ENCODE data around the gene POLR3B.

POLR3B gene

GRCh38 chr12:106415134-106415533 lies 57.6 kb downstream of the POLR3B start:
- Histone ChIP-seq H3K9ac (ENCODE audit: low read depth, low read length) (no peak overlapping the region), H3K36me3 (ENCODE audit: insufficient read depth, low read length) (no peaks in the 10 kb centered on the region), H3K4me1 (ENCODE audit: insufficient read depth, low read length) (peaks cover 11% of the 10 kb centered on the region; the same call in 1 of the 2 replicates), H3K9me3 (ENCODE audit: control insufficient read depth, insufficient read depth, low read length) (no peaks in the 10 kb centered on the region)

- H3K9ac ChIP-seq (ENCODE audit: low read depth, low read length): no peak overlapping the region
- H3K36me3 ChIP-seq (ENCODE audit: insufficient read depth, low read length): no peaks in the 10 kb centered on the region
- no peaks in the 10 kb centered on the region for H3K9me3 ChIP-seq (ENCODE audit: control insufficient read depth, insufficient read depth, low read length)
These were observed 58.7 kb downstream of the POLR3B start for GRCh38 chr12:106416273-106416672.

GRCh38 chr12:106417926-106418910 lies 60.7 kb downstream of the POLR3B start:
- H3K9ac ChIP-seq (ENCODE audit: low read depth, low read length): no peak overlapping the region
- H3K4me1 ChIP-seq (ENCODE audit: insufficient read depth, low read length): peaks cover 11% of the 10 kb centered on the region; the same call in 1 of the 2 replicates
- H3K9me3 ChIP-seq (ENCODE audit: control insufficient read depth, insufficient read depth, low read length): no peaks in the 10 kb centered on the region
- no peaks in the 10 kb centered on the region for H3K36me3 ChIP-seq (ENCODE audit: insufficient read depth, low read length)

More at GRCh38 chr12:106416273-106416672, 58.7 kb downstream of the POLR3B start:
- peaks cover 11% of the 10 kb centered on the region; the same call in 1 of the 2 replicates for H3K4me1 ChIP-seq (ENCODE audit: insufficient read depth, low read length)

GRCh38 chr12:106418970-106419369 lies 61.4 kb downstream of the POLR3B start:
- Histone ChIP-seq H3K9ac (ENCODE audit: low read depth, low read length) (no peak overlapping the region), H3K36me3 (ENCODE audit: insufficient read depth, low read length) (no peaks in the 10 kb centered on the region), H3K4me1 (ENCODE audit: insufficient read depth, low read length) (peaks cover 11% of the 10 kb centered on the region; the same call in 1 of the 2 replicates), H3K9me3 (ENCODE audit: control insufficient read depth, insufficient read depth, low read length) (no peaks in the 10 kb centered on the region)

- Histone ChIP-seq H3K4me1 (ENCODE audit: insufficient read depth, low read length) (peaks cover 6% of the 10 kb centered on the region; the same call in 1 of the 2 replicates), H3K9me3 (ENCODE audit: control insufficient read depth, insufficient read depth, low read length) (no peaks in the 10 kb centered on the region), H3K9ac (ENCODE audit: low read depth, low read length) (no peak overlapping the region), H3K36me3 (ENCODE audit: insufficient read depth, low read length) (no peaks in the 10 kb centered on the region)
These were observed 65.7 kb downstream of the POLR3B start for GRCh38 chr12:106423291-106423690.

- no peaks in the 10 kb centered on the region for H3K4me1 ChIP-seq (ENCODE audit: insufficient read depth, low read length)
These were observed 67.6 kb downstream of the POLR3B start for GRCh38 chr12:106425061-106425702.

GRCh38 chr12:106427917-106428316 lies 70.4 kb downstream of the POLR3B start:
- no peaks in the 10 kb centered on the region for H3K36me3 ChIP-seq (ENCODE audit: insufficient read depth, low read length)
- no peak overlapping the region for H3K9ac ChIP-seq (ENCODE audit: low read depth, low read length)
- no peaks in the 10 kb centered on the region for H3K9me3 ChIP-seq (ENCODE audit: control insufficient read depth, insufficient read depth, low read length)
- H3K4me1 ChIP-seq (ENCODE audit: insufficient read depth, low read length): no peaks in the 10 kb centered on the region

More at GRCh38 chr12:106425061-106425702, 67.6 kb downstream of the POLR3B start:
- Histone ChIP-seq H3K36me3 (ENCODE audit: insufficient read depth, low read length) (no peaks in the 10 kb centered on the region), H3K9ac (ENCODE audit: low read depth, low read length) (no peak overlapping the region), H3K9me3 (ENCODE audit: control insufficient read depth, insufficient read depth, low read length) (no peaks in the 10 kb centered on the region)

GRCh38 chr12:106428384-106428783 lies 70.8 kb downstream of the POLR3B start:
- H3K4me1 ChIP-seq (ENCODE audit: insufficient read depth, low read length): no peaks in the 10 kb centered on the region
- H3K36me3 ChIP-seq (ENCODE audit: insufficient read depth, low read length): no peaks in the 10 kb centered on the region
- H3K9ac ChIP-seq (ENCODE audit: low read depth, low read length): no peak overlapping the region
- no peaks in the 10 kb centered on the region for H3K9me3 ChIP-seq (ENCODE audit: control insufficient read depth, insufficient read depth, low read length)

DNA sequence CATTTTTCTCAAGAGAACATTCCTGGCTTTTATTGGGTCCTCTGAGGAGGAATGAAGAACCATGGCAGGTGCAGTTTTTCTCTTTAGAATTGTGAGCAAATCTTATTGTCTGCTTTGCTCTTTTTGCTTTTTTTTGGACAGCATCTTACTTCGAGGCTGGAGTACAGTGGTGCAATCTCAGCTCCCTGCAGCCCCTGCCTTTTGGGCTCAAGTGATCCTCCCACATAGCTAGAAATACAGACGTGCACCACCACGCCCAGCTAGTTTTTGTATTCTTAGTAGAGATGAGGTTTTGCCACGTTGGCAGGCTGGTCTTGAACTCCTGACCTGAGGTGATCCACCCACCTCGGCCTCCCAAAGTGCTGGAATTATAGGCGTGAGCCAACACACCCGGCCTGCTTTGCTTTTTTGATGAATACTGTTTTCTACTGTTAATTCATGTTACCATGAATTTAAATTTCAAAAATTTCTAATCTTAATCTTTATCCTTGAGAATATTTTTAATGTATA lies 71.5 kb downstream of the POLR3B start:
- H3K9me3 ChIP-seq (ENCODE audit: control insufficient read depth, insufficient read depth, low read length): no peaks in the 10 kb centered on the region
- H3K4me1 ChIP-seq (ENCODE audit: insufficient read depth, low read length): no peaks in the 10 kb centered on the region
- H3K9ac ChIP-seq (ENCODE audit: low read depth, low read length): no peak overlapping the region
- no peaks in the 10 kb centered on the region for H3K36me3 ChIP-seq (ENCODE audit: insufficient read depth, low read length)

GRCh38 chr12:106429636-106430035 lies 72.1 kb downstream of the POLR3B start:
- H3K36me3 ChIP-seq (ENCODE audit: insufficient read depth, low read length): no peaks in the 10 kb centered on the region
- H3K4me1 ChIP-seq (ENCODE audit: insufficient read depth, low read length): no peaks in the 10 kb centered on the region
- H3K9ac ChIP-seq (ENCODE audit: low read depth, low read length): no peak overlapping the region
- no peaks in the 10 kb centered on the region for H3K9me3 ChIP-seq (ENCODE audit: control insufficient read depth, insufficient read depth, low read length)

GRCh38 chr12:106431839-106432411 lies 74.4 kb downstream of the POLR3B start:
- Histone ChIP-seq H3K9ac (ENCODE audit: low read depth, low read length) (no peak overlapping the region), H3K4me1 (ENCODE audit: insufficient read depth, low read length) (no peaks in the 10 kb centered on the region), H3K36me3 (ENCODE audit: insufficient read depth, low read length) (no peaks in the 10 kb centered on the region), H3K9me3 (ENCODE audit: control insufficient read depth, insufficient read depth, low read length) (no peaks in the 10 kb centered on the region)

GRCh38 chr12:106433055-106433454 lies 75.5 kb downstream of the POLR3B start:
- H3K9me3 ChIP-seq (ENCODE audit: control insufficient read depth, insufficient read depth, low read length): no peaks in the 10 kb centered on the region
- no peaks in the 10 kb centered on the region for H3K4me1 ChIP-seq (ENCODE audit: insufficient read depth, low read length)
- H3K9ac ChIP-seq (ENCODE audit: low read depth, low read length): no peak overlapping the region
- no peaks in the 10 kb centered on the region for H3K36me3 ChIP-seq (ENCODE audit: insufficient read depth, low read length)

GRCh38 chr12:106434526-106434925 lies 77.0 kb downstream of the POLR3B start:
- Histone ChIP-seq H3K4me1 (ENCODE audit: insufficient read depth, low read length) (no peaks in the 10 kb centered on the region), H3K9ac (ENCODE audit: low read depth, low read length) (no peak overlapping the region), H3K9me3 (ENCODE audit: control insufficient read depth, insufficient read depth, low read length) (no peaks in the 10 kb centered on the region), H3K36me3 (ENCODE audit: insufficient read depth, low read length) (no peaks in the 10 kb centered on the region)

GRCh38 chr12:106436164-106436563 lies 78.6 kb downstream of the POLR3B start:
- Histone ChIP-seq H3K9me3 (ENCODE audit: control insufficient read depth, insufficient read depth, low read length) (no peaks in the 10 kb centered on the region), H3K9ac (ENCODE audit: low read depth, low read length) (no peak overlapping the region), H3K36me3 (ENCODE audit: insufficient read depth, low read length) (no peaks in the 10 kb centered on the region), H3K4me1 (ENCODE audit: insufficient read depth, low read length) (no peaks in the 10 kb centered on the region)
